ENCODE data around the gene TEDC1.

TEDC1 gene

GRCh38 chr14:105527381-105527825, 36.4 kb downstream of the TEDC1 start:
- DNase-seq, result no peak

GRCh38 chr14:105527826-105528585, 37.0 kb downstream of the TEDC1 start:
- DNase-seq, result peak; percentile 54 to 78 (median 72)

GRCh38 chr14:105528586-105529318, 37.7 kb downstream of the TEDC1 start:
- no peak for DNase-seq

GRCh38 chr14:105529319-105529568, 38.2 kb downstream of the TEDC1 start:
- no peak for DNase-seq

- DNase-seq, result peak in 2 of 5 donors; percentile 24 to 27
These were observed 38.7 kb downstream of the TEDC1 start for GRCh38 chr14:105529569-105530284.

GRCh38 chr14:105530285-105531087, 39.4 kb downstream of the TEDC1 start:
- no peak for DNase-seq

GRCh38 chr14:105531088-105531893, 40.2 kb downstream of the TEDC1 start:
- no peak for DNase-seq

GRCh38 chr14:105531894-105532623, 41.0 kb downstream of the TEDC1 start:
- DNase-seq, result no peak

GRCh38 chr14:105532735-105533141, 41.7 kb downstream of the TEDC1 start:
- DNase-seq, result no peak

- DNase-seq, result no peak
These were observed 42.3 kb downstream of the TEDC1 start for GRCh38 chr14:105533391-105533790.

- DNase-seq, result no peak
These were observed 42.9 kb downstream of the TEDC1 start for GRCh38 chr14:105533811-105534498.

- DNase-seq, result no peak
These were observed 43.5 kb downstream of the TEDC1 start for GRCh38 chr14:105534586-105534985.

- no peak for DNase-seq
These were observed 45.0 kb downstream of the TEDC1 start for GRCh38 chr14:105536051-105536450.

GRCh38 chr14:105536691-105537579, 45.9 kb downstream of the TEDC1 start:
- DNase-seq, result no peak

GRCh38 chr14:105537580-105538474, 46.8 kb downstream of the TEDC1 start:
- DNase-seq, result peak; percentile 36 to 66 (median 58)

- DNase-seq, result no peak
These were observed 47.5 kb downstream of the TEDC1 start for GRCh38 chr14:105538481-105539049.

- no peak for DNase-seq
These were observed 49.8 kb downstream of the TEDC1 start for GRCh38 chr14:105540811-105541210.

All from T-helper 1 cell (primary cell).